ENCODE measurements around the gene PRELP.

Gene PRELP

DNA sequence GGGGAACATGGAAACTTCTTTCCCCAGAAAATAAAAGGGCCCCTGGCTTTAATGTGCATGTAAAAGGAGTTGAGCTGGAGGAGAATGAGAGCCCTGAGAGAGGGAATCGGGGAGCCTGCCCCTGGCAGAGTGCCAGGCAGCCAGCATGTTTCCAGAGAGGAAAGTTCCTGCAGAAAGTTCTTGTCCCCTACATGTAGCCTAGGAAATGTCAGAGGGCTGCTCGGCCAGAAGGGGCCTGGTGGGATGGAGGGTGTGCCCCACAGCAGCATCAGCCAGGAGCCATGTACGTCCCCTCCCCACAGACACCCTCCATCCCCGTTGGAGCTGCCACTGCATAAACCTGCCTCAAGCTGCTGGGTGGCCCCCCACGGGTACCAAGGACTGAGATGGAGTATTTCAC lies 5.4 kb upstream of the PRELP start:
- TF ChIP-seq PPARA (CRISPR knock-in tag; IDR thresholded peaks at IDR 0.05; ENCODE audit: borderline replicate concordance): no peak
- no peak for ATAC-seq

DNA sequence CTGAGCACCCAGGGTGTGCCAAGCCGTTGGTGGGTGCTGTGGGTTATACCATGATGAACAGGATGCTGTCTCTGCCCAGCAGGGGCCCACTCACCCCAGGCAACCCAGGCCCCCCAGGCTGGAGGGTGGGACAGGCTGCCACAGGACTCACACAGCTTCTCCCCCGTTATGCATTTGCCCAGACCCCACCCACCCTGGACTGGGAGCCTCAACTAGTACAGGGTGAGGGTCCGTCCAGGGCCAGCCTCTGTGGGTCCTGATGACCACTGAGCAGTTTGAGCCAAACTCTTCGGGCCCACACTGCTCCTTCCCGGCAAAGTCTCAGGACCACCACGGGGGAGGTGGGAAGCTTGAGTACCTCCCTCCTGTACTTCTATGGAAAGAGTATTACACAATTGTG lies 3.8 kb upstream of the PRELP start:
- TF ChIP-seq CSDC2 (CRISPR knock-in tag; IDR thresholded peaks at IDR 0.05): no peak
- no peak for TF ChIP-seq RARB (CRISPR knock-in tag; IDR thresholded peaks at IDR 0.05)
- no peak for TF ChIP-seq ZC3H10 (CRISPR knock-in tag; IDR thresholded peaks at IDR 0.05)
- no peak for TF ChIP-seq ZFP3 (CRISPR knock-in tag; IDR thresholded peaks at IDR 0.05)
- no peak for TF ChIP-seq BACH2 (CRISPR knock-in tag; IDR thresholded peaks at IDR 0.05; ENCODE audit: borderline replicate concordance)
- no peak for TF ChIP-seq TOX (CRISPR knock-in tag; IDR thresholded peaks at IDR 0.05; ENCODE audit: borderline replicate concordance)
- no peak for TF ChIP-seq GLIS3 (CRISPR knock-in tag; IDR thresholded peaks at IDR 0.05)
- TF ChIP-seq, protein P1, sequence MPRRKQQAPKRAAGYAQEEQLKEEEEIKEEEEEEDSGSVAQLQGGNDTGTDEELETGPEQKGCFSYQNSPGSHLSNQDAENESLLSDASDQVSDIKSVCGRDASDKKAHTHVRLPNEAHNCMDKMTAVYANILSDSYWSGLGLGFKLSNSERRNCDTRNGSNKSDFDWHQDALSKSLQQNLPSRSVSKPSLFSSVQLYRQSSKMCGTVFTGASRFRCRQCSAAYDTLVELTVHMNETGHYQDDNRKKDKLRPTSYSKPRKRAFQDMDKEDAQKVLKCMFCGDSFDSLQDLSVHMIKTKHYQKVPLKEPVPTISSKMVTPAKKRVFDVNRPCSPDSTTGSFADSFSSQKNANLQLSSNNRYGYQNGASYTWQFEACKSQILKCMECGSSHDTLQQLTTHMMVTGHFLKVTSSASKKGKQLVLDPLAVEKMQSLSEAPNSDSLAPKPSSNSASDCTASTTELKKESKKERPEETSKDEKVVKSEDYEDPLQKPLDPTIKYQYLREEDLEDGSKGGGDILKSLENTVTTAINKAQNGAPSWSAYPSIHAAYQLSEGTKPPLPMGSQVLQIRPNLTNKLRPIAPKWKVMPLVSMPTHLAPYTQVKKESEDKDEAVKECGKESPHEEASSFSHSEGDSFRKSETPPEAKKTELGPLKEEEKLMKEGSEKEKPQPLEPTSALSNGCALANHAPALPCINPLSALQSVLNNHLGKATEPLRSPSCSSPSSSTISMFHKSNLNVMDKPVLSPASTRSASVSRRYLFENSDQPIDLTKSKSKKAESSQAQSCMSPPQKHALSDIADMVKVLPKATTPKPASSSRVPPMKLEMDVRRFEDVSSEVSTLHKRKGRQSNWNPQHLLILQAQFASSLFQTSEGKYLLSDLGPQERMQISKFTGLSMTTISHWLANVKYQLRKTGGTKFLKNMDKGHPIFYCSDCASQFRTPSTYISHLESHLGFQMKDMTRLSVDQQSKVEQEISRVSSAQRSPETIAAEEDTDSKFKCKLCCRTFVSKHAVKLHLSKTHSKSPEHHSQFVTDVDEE (CRISPR knock-in tag; IDR thresholded peaks at IDR 0.05): no peak
- TF ChIP-seq, protein P2, sequence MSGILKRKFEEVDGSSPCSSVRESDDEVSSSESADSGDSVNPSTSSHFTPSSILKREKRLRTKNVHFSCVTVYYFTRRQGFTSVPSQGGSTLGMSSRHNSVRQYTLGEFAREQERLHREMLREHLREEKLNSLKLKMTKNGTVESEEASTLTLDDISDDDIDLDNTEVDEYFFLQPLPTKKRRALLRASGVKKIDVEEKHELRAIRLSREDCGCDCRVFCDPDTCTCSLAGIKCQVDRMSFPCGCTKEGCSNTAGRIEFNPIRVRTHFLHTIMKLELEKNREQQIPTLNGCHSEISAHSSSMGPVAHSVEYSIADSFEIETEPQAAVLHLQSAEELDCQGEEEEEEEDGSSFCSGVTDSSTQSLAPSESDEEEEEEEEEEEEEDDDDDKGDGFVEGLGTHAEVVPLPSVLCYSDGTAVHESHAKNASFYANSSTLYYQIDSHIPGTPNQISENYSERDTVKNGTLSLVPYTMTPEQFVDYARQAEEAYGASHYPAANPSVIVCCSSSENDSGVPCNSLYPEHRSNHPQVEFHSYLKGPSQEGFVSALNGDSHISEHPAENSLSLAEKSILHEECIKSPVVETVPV (CRISPR knock-in tag; IDR thresholded peaks at IDR 0.05): no peak
- TF ChIP-seq ISL1 (CRISPR knock-in tag; IDR thresholded peaks at IDR 0.05): no peak
- TF ChIP-seq, protein P3, sequence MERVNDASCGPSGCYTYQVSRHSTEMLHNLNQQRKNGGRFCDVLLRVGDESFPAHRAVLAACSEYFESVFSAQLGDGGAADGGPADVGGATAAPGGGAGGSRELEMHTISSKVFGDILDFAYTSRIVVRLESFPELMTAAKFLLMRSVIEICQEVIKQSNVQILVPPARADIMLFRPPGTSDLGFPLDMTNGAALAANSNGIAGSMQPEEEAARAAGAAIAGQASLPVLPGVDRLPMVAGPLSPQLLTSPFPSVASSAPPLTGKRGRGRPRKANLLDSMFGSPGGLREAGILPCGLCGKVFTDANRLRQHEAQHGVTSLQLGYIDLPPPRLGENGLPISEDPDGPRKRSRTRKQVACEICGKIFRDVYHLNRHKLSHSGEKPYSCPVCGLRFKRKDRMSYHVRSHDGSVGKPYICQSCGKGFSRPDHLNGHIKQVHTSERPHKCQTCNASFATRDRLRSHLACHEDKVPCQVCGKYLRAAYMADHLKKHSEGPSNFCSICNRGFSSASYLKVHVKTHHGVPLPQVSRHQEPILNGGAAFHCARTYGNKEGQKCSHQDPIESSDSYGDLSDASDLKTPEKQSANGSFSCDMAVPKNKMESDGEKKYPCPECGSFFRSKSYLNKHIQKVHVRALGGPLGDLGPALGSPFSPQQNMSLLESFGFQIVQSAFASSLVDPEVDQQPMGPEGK (CRISPR knock-in tag; IDR thresholded peaks at IDR 0.05; ENCODE audit: borderline replicate concordance): no peak
- no peak for TF ChIP-seq ESRRG (CRISPR knock-in tag; IDR thresholded peaks at IDR 0.05)
- no peak for TF ChIP-seq ARNTL (CRISPR knock-in tag; IDR thresholded peaks at IDR 0.05; ENCODE audit: borderline replicate concordance, low read depth)
- no peak for TF ChIP-seq TCF4 (CRISPR knock-in tag; IDR thresholded peaks at IDR 0.05; ENCODE audit: borderline replicate concordance)
- TF ChIP-seq, protein P4, sequence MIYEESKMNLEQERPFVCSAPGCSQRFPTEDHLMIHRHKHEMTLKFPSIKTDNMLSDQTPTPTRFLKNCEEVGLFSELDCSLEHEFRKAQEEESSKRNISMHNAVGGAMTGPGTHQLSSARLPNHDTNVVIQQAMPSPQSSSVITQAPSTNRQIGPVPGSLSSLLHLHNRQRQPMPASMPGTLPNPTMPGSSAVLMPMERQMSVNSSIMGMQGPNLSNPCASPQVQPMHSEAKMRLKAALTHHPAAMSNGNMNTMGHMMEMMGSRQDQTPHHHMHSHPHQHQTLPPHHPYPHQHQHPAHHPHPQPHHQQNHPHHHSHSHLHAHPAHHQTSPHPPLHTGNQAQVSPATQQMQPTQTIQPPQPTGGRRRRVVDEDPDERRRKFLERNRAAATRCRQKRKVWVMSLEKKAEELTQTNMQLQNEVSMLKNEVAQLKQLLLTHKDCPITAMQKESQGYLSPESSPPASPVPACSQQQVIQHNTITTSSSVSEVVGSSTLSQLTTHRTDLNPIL (CRISPR knock-in tag; IDR thresholded peaks at IDR 0.05; ENCODE audit: low read depth): no peak
- no peak for TF ChIP-seq ZNF8 (CRISPR knock-in tag; IDR thresholded peaks at IDR 0.05)
- TF ChIP-seq PPARA (CRISPR knock-in tag; IDR thresholded peaks at IDR 0.05; ENCODE audit: borderline replicate concordance): no peak
- TF ChIP-seq SNAI2 (CRISPR knock-in tag; IDR thresholded peaks at IDR 0.05): no peak
- TF ChIP-seq ZFP30 (CRISPR knock-in tag; IDR thresholded peaks at IDR 0.05): no peak
- TF ChIP-seq ZNF565 (CRISPR knock-in tag; conservative IDR thresholded peaks at IDR 0.05; ENCODE audit: low read depth): no peak
- ATAC-seq: no peak

DNA sequence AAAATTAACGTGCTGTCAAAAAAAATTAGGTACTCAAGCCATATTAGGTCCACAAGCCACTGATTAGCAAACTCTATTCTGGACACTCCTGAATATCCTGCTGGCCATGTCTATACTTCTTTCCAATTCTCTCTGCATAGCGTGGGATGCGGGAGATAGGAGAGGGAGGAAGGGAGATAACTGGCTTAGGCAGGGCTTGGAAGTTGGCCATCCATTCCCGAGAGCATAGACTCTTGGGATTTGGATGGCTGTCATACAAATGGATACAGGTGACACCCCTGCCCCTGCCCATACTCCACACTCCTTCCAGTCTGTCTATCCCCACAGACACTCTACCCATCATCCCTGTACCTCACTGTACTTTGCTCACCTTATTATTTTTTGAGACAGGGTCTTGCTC lies 2.3 kb upstream of the PRELP start:
- no peak for ATAC-seq
- TF ChIP-seq ZFP3 (CRISPR knock-in tag; IDR thresholded peaks at IDR 0.05): no peak
- TF ChIP-seq, protein P4 (CRISPR knock-in tag; IDR thresholded peaks at IDR 0.05; ENCODE audit: low read depth): no peak
- no peak for TF ChIP-seq ZFP30 (CRISPR knock-in tag; IDR thresholded peaks at IDR 0.05)
- no peak for TF ChIP-seq ARNTL (CRISPR knock-in tag; IDR thresholded peaks at IDR 0.05; ENCODE audit: borderline replicate concordance, low read depth)
- TF ChIP-seq, protein P2 (CRISPR knock-in tag; IDR thresholded peaks at IDR 0.05): no peak
- TF ChIP-seq BACH2 (CRISPR knock-in tag; IDR thresholded peaks at IDR 0.05; ENCODE audit: borderline replicate concordance): no peak
- TF ChIP-seq PPARA (CRISPR knock-in tag; IDR thresholded peaks at IDR 0.05; ENCODE audit: borderline replicate concordance): no peak
- no peak for TF ChIP-seq ZNF70 (CRISPR knock-in tag; IDR thresholded peaks at IDR 0.05)

Data from SK-N-SH treated with all-trans-retinoic acid at 6 μM for 48 hours (cell line).